Stimulated activated CD4-positive, alpha-beta T cell treated with anti-CD3 and anti-CD28 coated beads, Interleukin-15, amount 100 ng/mL, for 1 hour (primary cell): ENCODE data around the gene TIMP1.

ENCODE experiments used
- DNase-seq, 2 donors: peaks; one replicate each; pipeline ENCODE4 v3.0.0-alpha.2; 2020; ENCODE audit warnings: low read depth in 1 of 2, low spot score in 1 of 2

The TIMP1 gene

GRCh38 chrX:47633689-47634590 lies 51.7 kb downstream of the TIMP1 start:
- DNase-seq = no peak

GRCh38 chrX:47634871-47635575 lies 52.8 kb downstream of the TIMP1 start:
- no peak for DNase-seq
